Measurements from ENCODE around the gene SLC39A5. TPM values are rescaled to one million over a fixed set of nuclear protein-coding genes. Genes with fewer than 3 reads are reported as not detected.
A peak's percentile ranks its signal among the peaks of the same experiment; 100 is the strongest.

Gene SLC39A5
- total RNA-seq, 1 donor from 2014 or later: 0.80 TPM

DNA sequence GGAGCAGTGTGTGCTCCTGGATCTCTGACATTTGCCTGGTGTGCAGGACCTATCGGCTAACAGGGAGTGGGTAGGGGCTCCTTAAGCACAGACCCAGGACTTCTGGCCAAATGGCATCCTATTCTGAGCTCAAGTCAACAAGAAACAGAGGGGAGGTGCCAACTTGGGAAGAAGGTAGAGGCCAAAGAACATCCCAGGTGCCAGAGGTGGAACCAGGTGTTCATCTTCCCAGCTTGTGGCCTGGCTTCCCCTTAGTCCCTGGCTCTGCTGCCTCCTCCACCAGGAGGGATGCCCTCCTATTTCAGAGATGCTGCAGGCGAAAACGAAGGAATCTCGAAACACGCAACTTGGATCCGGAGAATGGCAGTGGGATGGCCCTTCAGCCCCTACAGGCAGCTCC is 6.2 kb downstream of the SLC39A5 start:
- DNase-seq (ENCODE audit: low spot score) (no peak), ATAC-seq (no peak)
- intact Hi-C loops (cut with DNase I): no loop called here

DNA sequence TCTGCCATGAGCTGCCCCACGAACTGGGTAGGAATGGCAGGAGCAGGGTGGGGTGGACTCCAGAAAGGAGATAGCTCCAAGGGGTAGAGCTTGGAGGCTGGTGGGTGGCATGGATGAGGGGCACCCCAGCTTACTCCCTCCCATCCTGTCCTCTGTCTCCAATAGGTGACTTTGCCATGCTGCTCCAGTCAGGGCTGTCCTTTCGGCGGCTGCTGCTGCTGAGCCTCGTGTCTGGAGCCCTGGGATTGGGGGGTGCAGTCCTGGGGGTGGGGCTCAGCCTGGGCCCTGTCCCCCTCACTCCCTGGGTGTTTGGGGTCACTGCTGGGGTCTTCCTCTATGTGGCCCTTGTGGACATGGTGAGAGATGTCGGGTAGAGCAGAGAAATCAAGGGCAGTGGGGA is 7.1 kb downstream of the SLC39A5 start:
- intact Hi-C loops (cut with DNase I): no loop called here
- DNase-seq (ENCODE audit: low spot score) (no peak), ATAC-seq (peak; percentile 40)

DNA sequence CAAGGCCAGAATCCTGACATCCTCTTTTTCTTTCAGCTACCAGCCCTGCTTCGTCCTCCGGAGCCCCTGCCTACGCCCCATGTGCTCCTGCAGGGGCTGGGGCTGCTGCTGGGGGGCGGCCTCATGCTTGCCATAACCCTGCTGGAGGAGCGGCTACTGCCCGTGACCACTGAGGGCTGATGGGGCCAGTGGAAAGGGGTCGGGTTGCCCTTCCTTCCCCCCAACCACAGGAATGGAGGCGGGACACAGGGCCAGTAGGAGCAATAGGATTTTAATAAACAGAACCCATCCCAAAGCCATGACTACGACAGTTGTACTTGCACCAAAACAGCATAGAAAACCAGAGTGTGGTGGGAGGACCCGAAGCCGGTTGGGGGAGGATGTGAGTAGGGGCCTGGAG is 7.7 kb downstream of the SLC39A5 start:
- DNase-seq (ENCODE audit: low spot score) (no peak), ATAC-seq (peak; percentile 32)
- intact Hi-C loops (cut with DNase I): no loop called here

DNA sequence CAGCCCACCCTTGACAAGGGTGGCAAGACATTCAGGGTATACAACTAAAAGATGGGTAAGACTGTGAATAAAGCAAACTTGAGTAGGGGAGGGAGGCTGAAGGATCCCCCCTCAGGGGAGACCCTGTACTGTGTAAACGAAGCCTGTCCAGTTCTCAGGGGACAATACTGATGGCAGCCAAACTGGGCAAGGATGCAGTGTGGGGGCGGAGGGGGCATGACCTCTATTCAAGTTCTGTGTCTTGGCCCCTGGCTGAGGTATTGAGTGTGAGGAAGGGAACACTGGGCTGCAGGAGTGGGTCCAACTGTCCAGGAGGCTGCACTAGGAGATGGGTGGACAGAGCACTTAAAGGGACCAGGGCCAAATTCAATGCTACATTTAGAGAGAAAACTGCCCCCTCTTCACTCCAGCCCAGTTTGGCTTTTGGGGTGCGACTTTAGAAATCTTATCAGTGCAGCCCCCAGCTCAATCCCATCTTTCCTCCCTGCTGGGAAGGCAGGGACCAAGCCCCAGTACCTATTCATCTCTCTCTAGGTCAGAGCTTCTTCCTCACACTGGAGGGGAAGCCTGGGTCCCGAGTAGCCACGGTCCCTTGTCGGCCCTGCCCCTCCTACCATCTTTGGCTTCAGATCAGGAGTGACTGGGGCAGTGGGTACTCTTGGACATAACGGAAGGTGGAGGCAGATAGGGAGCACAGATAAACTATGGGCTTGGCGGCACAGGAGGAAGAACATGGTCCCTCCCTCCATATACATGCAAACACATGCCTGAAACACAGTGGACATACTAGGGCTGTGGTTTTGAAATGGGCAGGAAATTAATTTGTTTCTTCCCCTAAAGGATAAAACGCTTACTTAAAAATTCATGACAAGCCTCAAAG is 11.8 kb downstream of the SLC39A5 start:
- intact Hi-C loops (cut with DNase I): no loop called here
- ATAC-seq (no peak), DNase-seq (ENCODE audit: low spot score) (no peak)

DNA sequence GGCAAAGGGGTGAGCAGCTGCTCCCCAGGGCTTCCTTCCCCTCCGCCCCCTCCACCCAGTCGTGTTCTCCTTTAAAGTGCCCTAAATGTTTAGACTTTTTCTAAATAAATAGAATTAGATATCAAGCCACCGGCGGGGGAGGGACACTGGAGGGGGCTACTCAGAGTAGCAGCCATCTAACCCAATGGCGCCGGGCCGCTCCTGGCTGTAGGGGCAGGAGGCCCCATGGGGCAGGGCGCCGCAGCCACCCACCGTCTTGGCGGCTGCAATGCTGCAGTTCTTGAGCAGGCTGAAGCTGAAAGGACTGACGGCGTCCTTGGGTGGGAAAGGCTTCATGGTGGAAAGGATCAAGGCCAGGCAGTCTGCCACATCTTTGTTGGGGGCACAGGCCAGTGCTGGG is 13.1 kb downstream of the SLC39A5 start:
- intact Hi-C loops (cut with DNase I): no loop called here
- no peak for ATAC-seq
- DNase-seq (ENCODE audit: low spot score): no peak

DNA sequence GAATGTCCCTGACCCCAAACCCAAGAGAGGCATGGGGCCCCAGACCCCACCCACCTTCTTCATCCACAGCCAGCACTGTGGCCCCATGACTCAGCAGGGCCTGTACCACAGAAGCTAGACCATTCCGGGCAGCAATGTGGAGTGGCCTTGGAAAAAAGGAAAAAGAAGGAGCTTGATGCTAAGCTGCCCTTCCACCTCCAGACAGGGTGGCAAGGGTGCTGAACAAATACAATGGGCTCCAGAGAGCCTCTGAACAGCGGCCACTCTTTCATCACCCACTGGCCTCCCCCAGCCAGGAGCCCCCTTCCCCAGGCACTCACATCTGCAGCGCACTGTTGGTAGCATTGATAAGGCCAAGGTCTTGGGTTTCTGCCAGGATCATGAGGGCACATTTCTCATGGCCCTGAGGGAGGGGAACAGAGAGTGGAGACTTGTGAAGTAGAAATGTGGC is 13.9 kb downstream of the SLC39A5 start:
- no peak for ATAC-seq
- intact Hi-C loops (cut with DNase I): no loop called here
- no peak for DNase-seq (ENCODE audit: low spot score)

DNA sequence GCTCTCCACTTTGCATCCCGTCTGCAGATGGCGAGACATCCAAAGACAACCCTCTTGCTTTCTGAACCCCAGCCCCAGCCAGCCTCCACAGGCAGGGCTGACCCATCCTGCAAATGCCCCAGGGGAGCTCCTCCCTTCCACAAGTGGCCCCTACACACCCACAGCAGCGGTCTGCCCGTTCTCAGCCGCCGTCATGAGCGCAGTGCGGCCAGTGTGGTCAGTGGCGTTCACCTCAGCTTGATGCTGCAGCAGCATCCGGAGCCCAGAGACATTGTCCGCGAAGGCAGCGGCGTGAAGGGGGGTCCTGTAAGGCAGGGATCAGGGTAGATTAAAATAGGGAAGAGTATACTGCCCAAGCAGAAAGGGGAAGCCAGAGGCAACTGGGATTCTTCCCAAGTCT is 14.6 kb downstream of the SLC39A5 start:
- DNase-seq (ENCODE audit: low spot score) (no peak), ATAC-seq (no peak)
- intact Hi-C loops (cut with DNase I): no loop called here

DNA sequence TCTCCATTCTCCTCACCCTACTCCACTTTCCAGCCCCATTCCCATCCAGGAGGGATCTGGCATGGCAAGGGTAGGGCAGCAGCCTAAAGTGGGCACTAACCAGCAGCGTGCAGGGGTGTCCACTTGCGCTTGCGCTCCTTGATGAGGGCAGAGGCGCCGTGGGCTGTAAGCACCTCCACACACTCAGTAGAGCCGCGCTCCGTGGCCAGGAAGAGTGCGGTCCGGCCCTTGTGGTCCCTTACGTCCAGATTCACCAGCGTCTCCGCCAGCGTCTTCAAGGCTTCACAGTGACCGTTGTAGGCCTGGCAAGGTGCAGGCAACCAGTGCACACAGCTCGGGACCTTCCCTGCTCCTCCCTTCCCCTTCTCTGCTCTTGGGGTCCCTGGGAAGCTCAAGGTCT is 18.1 kb downstream of the SLC39A5 start:
- DNase-seq (ENCODE audit: low spot score): no peak

DNA sequence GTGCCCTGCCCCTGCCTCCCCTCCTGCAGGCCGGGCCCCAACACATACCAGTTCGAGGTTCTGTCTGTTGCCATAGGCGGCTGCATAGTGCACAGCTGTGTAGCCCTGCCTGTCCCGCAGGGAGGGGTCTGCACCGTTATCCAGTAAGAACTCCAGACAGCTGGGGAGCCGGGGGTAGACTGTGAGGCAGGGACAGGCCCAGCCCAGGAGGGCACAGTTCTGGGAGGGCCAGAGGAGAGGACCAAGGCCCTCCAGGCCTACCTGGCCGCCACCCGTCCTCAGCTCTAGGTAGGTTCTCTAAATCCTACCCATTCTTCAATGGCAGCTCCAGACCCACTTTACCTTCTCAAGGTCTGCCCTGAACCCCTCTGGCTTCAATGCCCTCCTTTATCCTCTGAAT is 18.9 kb downstream of the SLC39A5 start:
- DNase-seq (ENCODE audit: low spot score) (no peak), ATAC-seq (no peak)
- intact Hi-C loops (cut with DNase I): no loop called here

More for the DNA sequence above, 18.1 kb downstream of the SLC39A5 start:
- intact Hi-C loops (cut with DNase I): no loop called here
- no peak for ATAC-seq

DNA sequence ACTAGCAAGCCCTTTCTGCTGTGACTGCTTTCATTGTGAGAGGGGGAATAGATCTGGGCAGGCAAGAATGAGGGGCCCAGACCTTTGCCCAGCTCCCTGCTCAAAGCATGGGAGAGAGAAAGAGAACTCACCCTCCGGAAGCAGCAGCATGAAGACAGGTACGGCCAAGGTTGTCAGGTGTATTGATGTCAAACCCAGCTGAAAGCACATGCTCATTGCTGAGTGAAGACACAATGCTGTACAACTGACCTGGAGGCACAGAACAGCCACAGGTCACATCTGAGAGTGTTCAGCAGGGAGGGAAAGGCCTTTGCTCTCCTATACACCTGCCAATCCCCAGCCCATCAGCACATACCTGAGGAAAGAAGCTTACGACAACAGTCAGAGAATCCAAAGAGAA is 22.8 kb downstream of the SLC39A5 start:
- DNase-seq (ENCODE audit: low spot score) (no peak), ATAC-seq (no peak)
- intact Hi-C loops (cut with DNase I): no loop called here

DNA sequence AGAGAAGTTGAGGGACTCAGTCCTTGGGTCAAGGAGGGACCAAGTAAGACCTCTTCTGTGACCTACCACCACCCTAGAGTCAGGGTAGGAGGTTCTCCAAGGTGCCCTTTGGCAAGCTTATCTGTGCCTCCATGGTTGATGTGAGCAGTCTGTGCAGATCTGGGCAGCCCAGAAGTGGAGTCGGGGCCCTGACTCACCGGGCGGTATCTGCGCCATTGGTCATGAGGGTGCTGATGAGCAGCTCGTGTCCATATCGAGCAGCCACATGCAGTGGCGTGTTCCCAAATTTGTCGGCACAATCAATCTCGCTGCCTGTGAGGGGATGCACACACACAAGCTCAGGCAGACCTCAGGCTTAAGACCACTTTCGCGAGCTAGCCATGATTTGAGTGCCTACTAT is 23.2 kb downstream of the SLC39A5 start:
- ATAC-seq (no peak), DNase-seq (ENCODE audit: low spot score) (no peak)
- intact Hi-C loops (cut with DNase I): no loop called here

DNA sequence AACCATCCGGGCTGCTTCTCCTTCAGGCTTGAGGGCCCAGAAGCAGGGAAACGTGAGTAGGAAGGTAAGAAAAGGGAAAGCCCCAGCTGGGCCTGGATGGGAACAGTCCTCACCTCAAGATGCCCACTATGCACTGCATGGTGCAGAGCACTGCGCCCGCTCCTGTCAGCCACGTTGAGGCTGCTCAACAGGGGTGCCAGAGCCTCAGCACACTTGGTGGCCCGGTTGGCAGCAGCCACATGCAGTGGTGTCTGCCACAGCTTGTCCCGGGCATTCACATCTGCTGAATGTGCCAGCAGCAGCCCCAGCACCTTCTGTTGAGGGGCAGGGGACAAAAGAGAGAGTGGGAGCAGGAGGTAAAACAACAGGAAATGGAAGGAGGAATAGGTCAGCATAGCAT is 25.8 kb downstream of the SLC39A5 start:
- DNase-seq (ENCODE audit: low spot score): no peak
- intact Hi-C loops (cut with DNase I): no loop called here
- no peak for ATAC-seq

DNA sequence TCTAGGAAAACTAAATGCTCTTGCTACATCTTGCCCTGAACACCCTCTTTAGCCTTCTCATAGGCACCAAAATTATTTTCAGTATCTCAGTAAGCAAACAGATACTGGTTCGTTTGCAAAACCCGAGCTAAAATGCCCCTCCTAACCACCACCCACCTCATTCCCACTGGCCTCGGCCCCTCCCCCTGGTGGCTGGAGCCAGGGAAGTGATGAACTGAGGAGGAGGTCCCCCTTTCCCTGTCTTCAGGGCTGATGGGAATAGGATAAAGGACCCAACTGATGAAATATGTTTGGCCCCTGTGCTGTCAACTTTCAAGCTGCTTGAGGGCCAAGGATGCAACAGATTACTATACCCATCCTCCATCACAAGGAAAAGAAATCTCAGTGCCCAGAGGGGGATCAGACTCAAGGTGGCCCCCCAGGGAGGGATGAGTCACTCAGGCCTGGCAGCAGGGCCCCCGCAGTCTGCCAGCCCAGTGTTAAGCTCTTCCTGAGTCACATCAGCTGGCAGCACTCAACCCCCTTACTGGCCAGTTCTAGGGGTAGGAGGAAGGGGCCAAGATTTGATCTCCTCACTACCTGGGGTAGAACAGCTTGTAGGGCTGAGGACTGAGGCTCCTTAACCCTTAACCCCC is 26.6 kb downstream of the SLC39A5 start:
- DNase-seq (ENCODE audit: low spot score) (no peak), ATAC-seq (no peak)
- intact Hi-C loops (cut with DNase I): no loop called here

DNA sequence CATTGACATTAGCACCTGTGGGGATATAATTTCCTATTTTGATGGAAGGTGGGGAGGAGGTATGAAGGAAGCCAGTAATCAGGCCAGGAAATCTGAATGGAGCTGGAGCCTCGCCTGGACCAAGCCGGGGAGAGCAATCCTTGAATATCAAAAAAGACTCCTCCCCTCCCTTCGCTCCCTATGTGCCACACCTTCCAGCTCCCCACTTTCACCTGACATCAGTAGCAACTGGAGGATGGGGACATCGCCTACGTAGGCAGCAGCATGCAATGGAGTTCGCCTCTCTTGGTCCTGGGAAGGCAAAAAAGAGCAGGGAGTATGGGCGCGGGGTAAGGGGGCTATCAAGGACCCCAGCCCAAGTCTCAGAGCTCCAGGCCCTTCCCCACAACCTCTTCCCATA is 27.2 kb downstream of the SLC39A5 start:
- ATAC-seq (no peak), DNase-seq (ENCODE audit: low spot score) (no peak)
- intact Hi-C loops (cut with DNase I): no loop called here

DNA sequence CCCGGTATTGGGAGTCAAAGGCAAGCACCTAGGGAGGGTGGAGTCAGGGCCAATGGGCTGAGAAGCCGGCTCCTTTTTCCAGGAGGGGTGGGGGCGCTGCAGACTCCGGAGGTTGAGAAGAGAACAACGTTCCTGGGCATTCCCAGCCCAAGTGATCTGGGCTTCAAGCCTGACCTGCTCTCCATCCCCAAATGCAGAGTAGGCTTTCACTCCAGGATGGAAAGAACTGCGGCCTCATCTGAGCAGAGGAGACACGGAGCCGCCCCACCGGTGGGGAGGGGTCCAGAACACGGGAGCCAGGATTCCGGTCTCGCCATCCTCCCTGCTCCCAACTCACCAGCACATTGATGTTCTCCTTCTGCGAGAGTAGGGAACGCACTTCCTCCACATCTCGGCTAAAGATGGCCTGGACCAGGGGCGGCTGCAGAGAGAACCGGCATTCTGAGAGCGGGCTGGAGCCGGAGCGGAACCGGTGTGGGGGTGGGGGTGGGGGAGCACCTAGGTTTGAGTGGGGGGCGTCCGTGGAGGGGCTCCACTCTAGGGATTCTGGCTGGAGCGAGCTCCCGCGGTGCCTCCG is 27.7 kb downstream of the SLC39A5 start:
- ATAC-seq (no peak), DNase-seq (ENCODE audit: low spot score) (no peak)
- intact Hi-C loops (cut with DNase I): no loop called here

DNA sequence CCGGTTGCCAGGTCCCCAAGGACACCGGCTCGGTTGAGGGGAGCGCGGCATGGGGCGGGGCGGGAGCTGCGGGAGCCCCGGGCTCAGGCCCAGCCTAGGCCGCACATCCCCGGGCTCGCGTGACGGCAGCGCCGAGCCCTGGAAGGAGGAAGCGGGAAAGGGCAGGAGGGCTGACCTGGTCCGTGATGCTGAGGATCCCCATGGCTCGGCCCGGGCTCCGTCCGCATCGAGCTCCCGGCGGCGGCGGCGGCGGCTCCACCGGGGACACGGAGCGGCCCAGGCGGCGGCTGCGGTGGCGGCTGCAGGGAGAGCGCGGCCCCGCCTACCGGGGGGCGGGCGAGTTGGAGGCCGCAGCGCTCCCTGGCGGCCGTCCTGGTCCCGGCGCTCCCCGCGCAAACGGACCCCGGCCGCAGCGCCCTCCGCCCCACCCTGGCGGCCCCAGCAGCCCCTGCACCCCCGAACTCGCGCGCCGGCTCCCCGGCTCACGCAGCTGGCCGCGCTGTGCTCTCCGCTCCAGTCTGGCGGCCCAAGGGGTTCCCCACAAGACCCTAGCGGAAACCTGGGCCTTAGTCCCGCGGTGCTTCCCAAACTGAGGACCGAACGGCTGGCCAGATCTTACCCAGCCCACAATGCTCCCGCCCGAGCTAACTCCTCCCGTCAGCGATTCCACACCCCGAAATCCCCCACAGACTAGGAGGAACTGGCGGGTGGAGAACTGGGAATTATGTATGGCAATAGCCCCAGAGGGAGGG is 28.4 kb downstream of the SLC39A5 start, which contains the start of gene ANKRD52:
Gene ANKRD52 (minus strand): TSS at position 317 of the 752 bp plus-strand sequence. CDS start 115 bp downstream, at position 202.
- DNase-seq (ENCODE audit: low spot score) (peak; percentile 86), ATAC-seq (peak; percentile 87)
- intact Hi-C loops (cut with DNase I): no loop called here

DNA sequence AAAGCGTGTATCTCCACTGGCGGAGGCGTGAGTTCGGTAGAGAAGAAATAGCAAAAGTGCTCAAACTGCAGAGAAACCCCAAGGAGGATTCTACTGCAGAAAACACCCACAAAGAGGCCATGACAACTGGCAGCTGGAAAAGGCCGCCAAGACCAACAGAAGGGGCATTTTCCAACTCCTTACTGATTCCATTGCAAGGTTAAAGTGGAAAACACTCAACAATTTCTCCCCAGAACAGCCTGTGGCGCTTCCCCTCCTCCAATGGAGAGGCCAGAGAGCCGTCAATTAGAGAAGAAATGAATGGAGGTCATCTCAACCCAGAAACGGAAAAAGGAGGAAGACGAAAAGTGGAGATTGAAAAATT is 29.0 kb downstream of the SLC39A5 start:
- no peak for DNase-seq (ENCODE audit: low spot score)
- no peak for ATAC-seq
- intact Hi-C loops (cut with DNase I): no loop called here

DNA sequence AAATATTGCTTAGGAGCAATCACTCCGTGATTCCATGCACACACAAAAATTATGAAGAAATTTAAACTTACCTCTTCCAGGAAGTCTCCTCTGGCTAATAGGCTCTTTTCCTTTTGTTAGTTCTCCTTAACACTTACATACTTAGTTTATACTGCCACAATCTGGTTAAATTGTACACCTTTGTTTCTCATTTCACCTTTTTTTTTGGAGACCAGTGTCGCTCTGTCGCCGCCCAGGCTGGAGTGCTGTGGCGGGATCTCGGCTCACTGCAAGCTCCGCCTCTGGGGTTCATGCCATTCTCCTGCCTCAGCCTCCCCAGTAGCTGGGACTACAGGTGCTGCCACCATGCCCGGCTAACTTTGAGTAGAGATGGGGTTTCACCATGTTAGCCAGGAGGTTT is 30.5 kb downstream of the SLC39A5 start:
- intact Hi-C loops (cut with DNase I): no loop called here
- DNase-seq (ENCODE audit: low spot score): no peak

DNA sequence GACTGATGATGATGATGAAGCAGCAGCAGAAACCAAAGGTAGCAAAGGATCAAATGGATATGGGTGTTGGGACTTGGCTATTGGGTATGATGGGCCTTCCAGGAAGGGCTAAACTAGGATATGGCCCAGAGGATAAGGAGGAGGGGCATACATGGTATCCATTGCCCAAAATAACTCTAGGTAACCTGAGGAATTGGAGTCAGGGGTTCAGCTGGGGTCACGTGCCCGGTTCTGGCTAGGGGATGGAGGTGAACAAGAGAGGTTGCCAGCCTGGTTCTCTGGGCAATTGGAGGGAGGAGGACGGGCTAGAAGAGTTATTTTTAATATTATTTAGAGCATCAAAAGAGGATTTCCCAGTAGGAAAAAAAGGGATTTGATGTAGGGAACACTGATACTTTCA is 31.1 kb downstream of the SLC39A5 start:
- ATAC-seq (no peak), DNase-seq (ENCODE audit: low spot score) (no peak)
- intact Hi-C loops (cut with DNase I): no loop called here

More for the DNA sequence above, 30.5 kb downstream of the SLC39A5 start:
- ATAC-seq: no peak
